Glutamatergic neuron (in vitro differentiated cells): ENCODE results near the gene NOL11. TPM values are rescaled to one million over a fixed set of nuclear protein-coding genes. Genes with fewer than 3 reads are reported as not detected.

Experiments used
- DNase-seq: peaks from one replicate; pipeline ENCODE4 v3.0.0; 2022
- H3K27ac Mint-ChIP-seq: one replicate; pipeline ENCODE4 v1.8.0; 2020; ENCODE audit warnings: mild to moderate bottlenecking, mixed read lengths, inconsistent platforms; ENCODE audit not compliant: unreplicated experiment
- H3K27me3 Mint-ChIP-seq: one replicate; pipeline ENCODE4 v1.8.0; 2020; ENCODE audit warnings: mild to moderate bottlenecking, moderate library complexity, mixed read lengths, inconsistent platforms; ENCODE audit not compliant: unreplicated experiment
- H3K36me3 Mint-ChIP-seq: one replicate; pipeline ENCODE4 v1.8.0; 2020; ENCODE audit warnings: mild to moderate bottlenecking, mixed read lengths, inconsistent platforms; ENCODE audit not compliant: unreplicated experiment
- H3K4me1 Mint-ChIP-seq: one replicate; pipeline ENCODE4 v1.8.0; 2020; ENCODE audit warnings: mild to moderate bottlenecking, low read depth, mixed read lengths, inconsistent platforms; ENCODE audit not compliant: unreplicated experiment
- H3K4me3 Mint-ChIP-seq: one replicate; pipeline ENCODE4 v1.8.0; 2020; ENCODE audit warnings: mild to moderate bottlenecking, mixed read lengths, inconsistent platforms; ENCODE audit not compliant: unreplicated experiment
- H3K9me3 Mint-ChIP-seq: one replicate; pipeline ENCODE4 v1.8.0; 2020; ENCODE audit warnings: mild to moderate bottlenecking, moderate library complexity, mixed read lengths, inconsistent platforms; ENCODE audit not compliant: unreplicated experiment
- CTCF ChIP-seq: fragments of 200-600 bp; sonication (generic); IDR thresholded peaks from one replicate; pipeline ENCODE4 v1.5.0; 2021; ENCODE audit not compliant: partially characterized antibody, unreplicated experiment
- total RNA-seq: library from RNA; stranded (reverse); fragmentation: NEBNext Ultra II Directional; extraction: Animal tissue kit (Norgen Biotek cat#: 25700); gene quantifications from one replicate; pipeline ENCODE4 v1.2.1, GENCODE V29; 2021; ENCODE audit not compliant: unreplicated experiment

The NOL11 gene
- total RNA-seq, 1 donor from 2014 or later, result 40.6 TPM

DNA sequence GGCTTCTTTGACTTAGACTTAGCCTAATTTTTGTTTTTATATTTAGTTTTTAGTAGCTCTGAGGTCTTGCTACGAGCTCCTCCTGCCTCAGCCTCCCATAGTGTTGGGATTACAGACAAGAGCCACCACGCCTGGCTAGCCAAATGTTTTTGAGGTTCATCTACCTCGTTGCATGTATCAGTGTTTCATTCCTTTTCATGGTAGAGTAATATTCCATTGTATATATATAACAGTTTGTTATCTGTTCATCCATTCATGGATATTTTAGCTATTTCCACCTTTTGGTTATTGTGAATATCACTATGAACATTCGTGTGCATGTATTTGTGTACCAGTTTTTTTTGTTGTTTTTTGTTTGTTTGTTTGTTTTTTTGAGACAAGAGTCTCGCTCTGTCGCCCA is 12.2 kb downstream of the NOL11 start:
- DNase-seq, result no peak
- Mint-ChIP-seq H3K4me1 (peaks cover 3% of the 10 kb centered on the region), H3K36me3 (peaks cover 7% of the 10 kb centered on the region), H3K9me3 (peaks cover 3% of the 10 kb centered on the region), H3K4me3 (no peak overlapping the region), H3K27ac (no peak overlapping the region), H3K27me3 (no peaks in the 10 kb centered on the region)
- no peak for TF ChIP-seq CTCF

DNA sequence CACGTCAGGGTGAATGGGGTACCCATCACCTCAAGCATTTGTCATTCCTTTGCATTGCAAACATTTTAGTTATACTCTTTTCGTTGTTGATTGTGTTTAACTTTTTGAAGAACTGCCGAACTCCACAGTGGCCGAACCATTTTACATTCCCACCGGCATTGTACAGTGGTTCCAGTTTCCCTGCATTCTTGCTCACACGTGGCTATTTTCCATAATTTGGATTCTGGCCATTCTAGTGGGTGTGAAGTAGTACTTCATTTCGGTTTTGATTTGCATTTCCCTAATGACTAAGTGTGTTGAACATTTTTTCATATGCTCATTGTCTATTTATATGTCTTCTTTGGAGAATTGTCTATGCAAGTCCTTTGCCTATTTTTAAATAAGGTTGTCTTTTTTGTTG is 13.0 kb downstream of the NOL11 start:
- Mint-ChIP-seq H3K27ac (no peak overlapping the region), H3K9me3 (peaks cover 3% of the 10 kb centered on the region), H3K4me3 (no peak overlapping the region), H3K27me3 (no peaks in the 10 kb centered on the region), H3K4me1 (peaks cover 3% of the 10 kb centered on the region), H3K36me3 (peaks cover 7% of the 10 kb centered on the region)
- TF ChIP-seq CTCF, result no peak
- no peak for DNase-seq

DNA sequence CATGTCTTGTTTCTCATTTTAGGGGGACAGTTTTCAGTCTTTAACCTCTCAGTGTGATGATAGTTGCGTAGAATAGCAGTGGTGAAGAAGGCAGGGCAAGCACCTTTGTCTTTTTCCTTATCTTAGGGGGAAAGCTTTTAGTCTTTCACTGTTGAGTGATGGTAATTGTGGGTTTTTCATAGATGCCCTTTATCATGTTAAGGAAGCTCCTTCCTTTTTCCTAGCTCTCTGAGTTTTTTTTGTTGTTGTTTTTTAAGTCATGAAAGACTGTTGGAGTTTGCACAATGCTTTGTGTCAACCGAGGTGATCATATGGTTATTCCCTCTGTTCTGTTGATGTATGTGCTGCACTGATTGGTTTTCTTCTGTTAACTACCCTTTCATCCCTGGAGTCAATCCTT is 15.7 kb downstream of the NOL11 start:
- Mint-ChIP-seq H3K27me3 (no peaks in the 10 kb centered on the region), H3K36me3 (peaks cover 7% of the 10 kb centered on the region)

GRCh38 chr17:67737145-67737544 is 19.4 kb downstream of the NOL11 start:
- no peak overlapping the region for H3K27ac Mint-ChIP-seq
- DNase-seq, result no peak
- no peaks in the 10 kb centered on the region for H3K27me3 Mint-ChIP-seq
- no peaks in the 10 kb centered on the region for H3K36me3 Mint-ChIP-seq
- no peak overlapping the region for H3K4me3 Mint-ChIP-seq
- H3K4me1 Mint-ChIP-seq, result peaks cover 3% of the 10 kb centered on the region
- no peaks in the 10 kb centered on the region for H3K9me3 Mint-ChIP-seq
- no peak for TF ChIP-seq CTCF

More for the DNA sequence above, 15.7 kb downstream of the NOL11 start:
- DNase-seq, result no peak
- Mint-ChIP-seq H3K4me3 (no peak overlapping the region), H3K4me1 (peaks cover 3% of the 10 kb centered on the region), H3K27ac (peak overlapping the region; percentile 74), H3K9me3 (peaks cover 3% of the 10 kb centered on the region)
- TF ChIP-seq CTCF, result no peak

DNA sequence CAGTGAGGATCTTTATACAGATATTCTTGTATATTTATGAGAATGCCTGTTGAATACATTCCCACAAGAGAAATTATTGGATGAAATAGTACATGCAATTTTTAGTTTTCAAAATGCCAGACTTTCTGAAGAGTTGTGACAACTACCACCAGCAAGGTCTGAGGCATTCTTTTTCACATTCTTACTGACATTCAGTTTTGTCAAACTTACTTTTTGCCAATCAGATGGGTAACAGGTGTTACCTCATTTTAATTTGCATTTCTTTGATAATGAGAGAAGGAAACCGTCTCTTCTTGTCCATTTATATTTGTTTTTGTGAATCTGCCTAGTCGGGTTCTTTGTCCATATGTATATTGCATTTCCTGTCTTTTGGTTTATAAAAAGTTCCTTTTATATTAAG is 24.3 kb downstream of the NOL11 start:
- Mint-ChIP-seq H3K4me1 (no peaks in the 10 kb centered on the region), H3K27ac (no peak overlapping the region), H3K4me3 (no peak overlapping the region), H3K27me3 (peaks cover 1% of the 10 kb centered on the region), H3K36me3 (no peaks in the 10 kb centered on the region), H3K9me3 (no peaks in the 10 kb centered on the region)
- no peak for DNase-seq
- TF ChIP-seq CTCF, result no peak
